HCT116 (cell line): ENCODE results near the gene PPIH. TPM values are rescaled to one million over a fixed set of nuclear protein-coding genes. Genes with fewer than 3 reads are reported as not detected.

ENCODE experiments used
- ATAC-seq: fragments of 200-7000 bp; cut with Tn5 transposase; 2 replicates; pipeline ENCODE4 v1.9.1; 2020; ENCODE audit warnings: mild to moderate bottlenecking, moderate library complexity
- BruUV-seq: library from RNA; stranded (reverse); fragments of 400-500 nt; replicated peaks from 2 replicates; lab custom pipeline; 2021; lab: Mats Ljungman, UMichigan
- CTCF ChIA-PET: fragments of 300-600 bp; sonication (Branson Sonifier 250); formaldehyde crosslinking; loops from one replicate; lab custom pipeline; 2021; ENCODE audit warnings: antibody characterized with exemption; lab: Charles Lee
- POLR2A ChIA-PET: fragments of 300-600, 350-600 bp; sonication (Branson Sonifier 250); formaldehyde crosslinking; loops from one replicate; lab custom pipeline; 2021; ENCODE audit warnings: antibody characterized with exemption; lab: Charles Lee
- RAD21 ChIA-PET, 2 experiments: fragments of 300-600 bp; sonication (Branson Sonifier 250); formaldehyde crosslinking; loops; one replicate each; lab custom pipeline; 2023; ENCODE audit warnings: low total read pairs in 2 of 2; ENCODE audit not compliant: uncharacterized antibody in 2 of 2, unreplicated experiment in 2 of 2, low non-redundant PET in 1 of 2; lab: Charles Lee
- DNase-seq: peaks from one replicate; pipeline ENCODE4 v3.0.0-alpha.2; 2010; ENCODE audit warnings: low read depth, low spot score
- H2AFZ ChIP-seq: fragments of 200-600 bp; shearing (Covaris generic), sonication (generic); 2 replicates; pipeline ENCODE4 v1.6.1; 2017; ENCODE audit warnings: low read depth, mixed run types, mixed read lengths, antibody characterized with exemption, low read length; ENCODE audit not compliant: poor library complexity, severe bottlenecking
- H3K27ac ChIP-seq: 2 replicates; pipeline ENCODE4 v1.5.1; 2012; ENCODE audit warnings: low read depth, low read length
- H3K27me3 ChIP-seq: fragments of 200-600 bp; sonication (generic); 2 replicates; pipeline ENCODE4 v1.6.1; 2016; ENCODE audit warnings: mixed run types, low read length, mixed read lengths; ENCODE audit not compliant: insufficient read depth
- H3K36me3 ChIP-seq, 2 experiments: fragments of 200-500 bp in 1 of 2; fragments of 200-600 bp in 1 of 2; sonication (Bioruptor generic) in 1 of 2; sonication (generic) in 1 of 2; 2 replicates each; pipeline versions ENCODE4 v1.5.1 to v1.6.1; 2014 to 2016; ENCODE audit warnings: low read length in 2 of 2, inconsistent platforms in 1 of 2, mixed read lengths in 1 of 2, mixed run types in 1 of 2; ENCODE audit not compliant: insufficient read depth in 2 of 2, control insufficient read depth in 1 of 2
- H3K4me1 ChIP-seq, 2 experiments: fragments of 200-600 bp in 1 of 2; sonication (generic) in 1 of 2; 2 replicates each; pipeline versions ENCODE4 v1.5.1 to v1.6.1; 2012 to 2017; ENCODE audit warnings: low read length in 2 of 2, inconsistent platforms in 1 of 2, mild to moderate bottlenecking in 1 of 2, mixed read lengths in 1 of 2, mixed run types in 1 of 2, moderate library complexity in 1 of 2; ENCODE audit not compliant: insufficient read depth in 2 of 2, control insufficient read depth in 1 of 2
- H3K4me2 ChIP-seq: fragments of 200-600 bp; sonication (generic); 2 replicates; pipeline ENCODE4 v1.6.1; 2017; ENCODE audit warnings: mixed run types, low read length, mixed read lengths
- H3K4me3 ChIP-seq, 2 experiments: fragments of 200-600 bp in 1 of 2; sonication (generic) in 1 of 2; replicated peaks in 1 of 2; 2 replicates each; pipeline ENCODE4 v1.5.1; 2011 to 2016; ENCODE audit warnings: low read length in 2 of 2, control low read depth in 1 of 2, low read depth in 1 of 2, mild to moderate bottlenecking in 1 of 2, mixed read lengths in 1 of 2, mixed run types in 1 of 2
- H3K79me2 ChIP-seq: fragments of 200-600 bp; sonication (generic); 2 replicates; pipeline ENCODE4 v1.6.1; 2017; ENCODE audit warnings: mild to moderate bottlenecking, mixed run types, low read length, moderate library complexity, mixed read lengths; ENCODE audit not compliant: insufficient read depth
- H3K9ac ChIP-seq: fragments of 200-600 bp; sonication (generic); 2 replicates; pipeline ENCODE4 v1.6.1; 2016; ENCODE audit warnings: low read length, mixed read lengths
- H3K9me2 ChIP-seq: fragments of 200-600 bp; sonication (generic), shearing (Covaris generic); 2 replicates; pipeline ENCODE4 v1.6.1; 2017; ENCODE audit warnings: mixed run types, mild to moderate bottlenecking, moderate library complexity; ENCODE audit not compliant: insufficient read depth
- H3K9me3 ChIP-seq, 2 experiments: fragments of 200-500 bp in 1 of 2; fragments of 200-600 bp in 1 of 2; sonication (Bioruptor generic) in 1 of 2; sonication (generic) in 1 of 2; 2 replicates each; pipeline ENCODE4 v1.6.1; 2014 to 2017; ENCODE audit warnings: low read length in 2 of 2, mixed read lengths in 2 of 2, inconsistent platforms in 1 of 2, low read depth in 1 of 2, mild to moderate bottlenecking in 1 of 2, mixed run types in 1 of 2, moderate library complexity in 1 of 2; ENCODE audit not compliant: control insufficient read depth in 1 of 2, insufficient read depth in 1 of 2
- H4K20me1 ChIP-seq: fragments of 200-600 bp; sonication (generic), shearing (Covaris generic); 2 replicates; pipeline ENCODE4 v1.6.1; 2017; ENCODE audit warnings: mixed run types, mild to moderate bottlenecking, moderate library complexity; ENCODE audit not compliant: insufficient read depth
- CBX3 ChIP-seq: IDR thresholded peaks from 2 replicates; pipeline ENCODE4 v1.6.1; 2012; ENCODE audit warnings: low read depth
- CEBPB ChIP-seq: IDR thresholded peaks from 2 replicates; pipeline ENCODE4 v1.6.1; 2012; ENCODE audit warnings: low read depth
- EGR1 ChIP-seq: IDR thresholded peaks from 2 replicates; pipeline ENCODE4 v1.6.1; 2012; ENCODE audit warnings: low read depth
- ELF1 ChIP-seq: IDR thresholded peaks from 2 replicates; pipeline ENCODE4 v1.6.1; 2012; ENCODE audit warnings: low read depth, borderline replicate concordance
- EZH2 ChIP-seq: fragments of 200-600 bp; sonication (generic); IDR thresholded peaks from 2 replicates; pipeline ENCODE4 v1.6.1; 2017; ENCODE audit warnings: antibody characterized with exemption, mixed run types
- EZH2phosphoT487 ChIP-seq: fragments of 200-600 bp; IDR thresholded peaks from 2 replicates; pipeline ENCODE4 v1.6.1; 2018; ENCODE audit warnings: antibody characterized with exemption, borderline replicate concordance
- POLR2AphosphoS5 ChIP-seq: IDR thresholded peaks from 2 replicates; pipeline ENCODE4 v1.6.1; 2011; ENCODE audit warnings: mild to moderate bottlenecking, low read depth, low read length, moderate library complexity
- RAD21 ChIP-seq: IDR thresholded peaks from 2 replicates; pipeline ENCODE4 v1.6.1; 2012; ENCODE audit warnings: low read depth, mild to moderate bottlenecking
- SP1 ChIP-seq: IDR thresholded peaks from 2 replicates; pipeline ENCODE4 v1.6.1; 2012; ENCODE audit warnings: low read depth
- SRF ChIP-seq: IDR thresholded peaks from 2 replicates; pipeline ENCODE4 v1.6.1; 2012; ENCODE audit warnings: low read depth
- TCF7L2 ChIP-seq: IDR thresholded peaks from 2 replicates; pipeline ENCODE4 v1.7.0; 2011; ENCODE audit warnings: borderline replicate concordance, inconsistent platforms; ENCODE audit not compliant: insufficient read depth, insufficient read length; ENCODE audit errors: extremely low read depth
- YY1 ChIP-seq: IDR thresholded peaks from 2 replicates; pipeline ENCODE4 v1.6.1; 2011; ENCODE audit warnings: low read length, low read depth, moderate library complexity, mild to moderate bottlenecking; ENCODE audit not compliant: insufficient replicate concordance; ENCODE audit errors: extremely low read depth
- ZFX ChIP-seq: fragments of 450-650 bp; IDR thresholded peaks from 2 replicates; pipeline ENCODE4 v1.6.1; 2017
- ZNF274 ChIP-seq: fragments of 200-500 bp; sonication (Bioruptor generic); IDR thresholded peaks from 2 replicates; pipeline ENCODE4 v1.6.1; 2014; ENCODE audit warnings: mild to moderate bottlenecking, low read depth, low read length, inconsistent platforms
- intact Hi-C: fragments of 100-400 bp; cut with micrococcal nuclease; formaldehyde crosslinking; loops from 2 replicates; pipeline ENCODE4 v1.10.0; 2022
- total RNA-seq: library from RNA; stranded (reverse); gene quantifications from one replicate; pipeline ENCODE4 v1.2.1, GENCODE V29; 2021; ENCODE audit not compliant: unreplicated experiment
- TF ChIP-seq, protein P1 (sequence below): IDR thresholded peaks from 2 replicates; pipeline ENCODE4 v1.6.1; 2012
- TF ChIP-seq, protein P2 (sequence below), 3 experiments: fragments of 200-600 bp in 1 of 3; sonication (generic) in 1 of 3; IDR thresholded peaks in 2 of 3; conservative IDR thresholded peaks in 1 of 3; 2 replicates each; pipeline ENCODE4 v1.5.1; 2012 to 2017; ENCODE audit warnings: low read depth in 2 of 3, low read length in 2 of 3, antibody characterized with exemption in 1 of 3, borderline replicate concordance in 1 of 3, control low read depth in 1 of 3, mild to moderate bottlenecking in 1 of 3, mixed read lengths in 1 of 3, mixed run types in 1 of 3, moderate library complexity in 1 of 3; ENCODE audit not compliant: insufficient read depth in 1 of 3
- TF ChIP-seq, protein P3 (sequence below): IDR thresholded peaks from 2 replicates; pipeline ENCODE4 v1.6.1; 2011; ENCODE audit warnings: mild to moderate bottlenecking, low read length, moderate library complexity; ENCODE audit not compliant: insufficient replicate concordance; ENCODE audit errors: extremely low read depth
- TF ChIP-seq, protein P4 (sequence below): IDR thresholded peaks from 2 replicates; pipeline ENCODE4 v1.6.1; 2012; ENCODE audit warnings: low read depth
- TF ChIP-seq, protein P5 (sequence below): IDR thresholded peaks from 2 replicates; pipeline ENCODE4 v1.6.1; 2012

PPIH gene
- total RNA-seq, 1 experiment from 2014 or later: 100 TPM

DNA sequence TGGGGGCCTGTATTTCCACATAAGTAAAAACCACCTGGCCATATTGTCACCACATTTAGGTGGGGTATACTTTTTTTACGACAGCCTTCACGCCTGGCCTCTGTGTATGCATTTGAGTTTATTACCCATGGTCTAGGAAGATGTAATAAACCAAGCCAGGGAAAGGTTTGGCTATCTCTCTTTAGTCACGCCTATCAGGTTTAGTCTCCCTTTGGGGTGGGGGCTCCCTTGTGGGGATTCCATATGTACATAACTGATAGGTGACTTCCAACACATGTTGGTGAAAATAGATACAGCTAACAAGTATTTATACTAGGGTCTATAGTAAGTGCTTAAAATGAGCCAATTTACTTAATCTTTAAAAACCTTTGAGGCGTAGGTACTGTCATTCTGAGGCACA, 28.2 kb downstream of the PPIH start:
- POLR2A ChIA-PET: no interaction called here
- TF ChIP-seq, protein P1, sequence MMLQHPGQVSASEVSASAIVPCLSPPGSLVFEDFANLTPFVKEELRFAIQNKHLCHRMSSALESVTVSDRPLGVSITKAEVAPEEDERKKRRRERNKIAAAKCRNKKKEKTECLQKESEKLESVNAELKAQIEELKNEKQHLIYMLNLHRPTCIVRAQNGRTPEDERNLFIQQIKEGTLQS: no peak
- no peak for TF ChIP-seq EGR1
- no peak for TF ChIP-seq POLR2AphosphoS5
- no peak for TF ChIP-seq CBX3
- TF ChIP-seq ELF1: no peak
- no peak for TF ChIP-seq TCF7L2
- TF ChIP-seq, protein P2, sequence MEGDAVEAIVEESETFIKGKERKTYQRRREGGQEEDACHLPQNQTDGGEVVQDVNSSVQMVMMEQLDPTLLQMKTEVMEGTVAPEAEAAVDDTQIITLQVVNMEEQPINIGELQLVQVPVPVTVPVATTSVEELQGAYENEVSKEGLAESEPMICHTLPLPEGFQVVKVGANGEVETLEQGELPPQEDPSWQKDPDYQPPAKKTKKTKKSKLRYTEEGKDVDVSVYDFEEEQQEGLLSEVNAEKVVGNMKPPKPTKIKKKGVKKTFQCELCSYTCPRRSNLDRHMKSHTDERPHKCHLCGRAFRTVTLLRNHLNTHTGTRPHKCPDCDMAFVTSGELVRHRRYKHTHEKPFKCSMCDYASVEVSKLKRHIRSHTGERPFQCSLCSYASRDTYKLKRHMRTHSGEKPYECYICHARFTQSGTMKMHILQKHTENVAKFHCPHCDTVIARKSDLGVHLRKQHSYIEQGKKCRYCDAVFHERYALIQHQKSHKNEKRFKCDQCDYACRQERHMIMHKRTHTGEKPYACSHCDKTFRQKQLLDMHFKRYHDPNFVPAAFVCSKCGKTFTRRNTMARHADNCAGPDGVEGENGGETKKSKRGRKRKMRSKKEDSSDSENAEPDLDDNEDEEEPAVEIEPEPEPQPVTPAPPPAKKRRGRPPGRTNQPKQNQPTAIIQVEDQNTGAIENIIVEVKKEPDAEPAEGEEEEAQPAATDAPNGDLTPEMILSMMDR (IDR thresholded peaks at IDR 0.05 in 2 of 3, conservative IDR thresholded peaks at IDR 0.05 in 1 of 3; ENCODE audit: borderline replicate concordance in 1 of 3, insufficient read depth in 1 of 3, low read depth in 2 of 3, low read length in 2 of 3): no peak
- TF ChIP-seq EZH2phosphoT487: no peak
- TF ChIP-seq, protein P3, sequence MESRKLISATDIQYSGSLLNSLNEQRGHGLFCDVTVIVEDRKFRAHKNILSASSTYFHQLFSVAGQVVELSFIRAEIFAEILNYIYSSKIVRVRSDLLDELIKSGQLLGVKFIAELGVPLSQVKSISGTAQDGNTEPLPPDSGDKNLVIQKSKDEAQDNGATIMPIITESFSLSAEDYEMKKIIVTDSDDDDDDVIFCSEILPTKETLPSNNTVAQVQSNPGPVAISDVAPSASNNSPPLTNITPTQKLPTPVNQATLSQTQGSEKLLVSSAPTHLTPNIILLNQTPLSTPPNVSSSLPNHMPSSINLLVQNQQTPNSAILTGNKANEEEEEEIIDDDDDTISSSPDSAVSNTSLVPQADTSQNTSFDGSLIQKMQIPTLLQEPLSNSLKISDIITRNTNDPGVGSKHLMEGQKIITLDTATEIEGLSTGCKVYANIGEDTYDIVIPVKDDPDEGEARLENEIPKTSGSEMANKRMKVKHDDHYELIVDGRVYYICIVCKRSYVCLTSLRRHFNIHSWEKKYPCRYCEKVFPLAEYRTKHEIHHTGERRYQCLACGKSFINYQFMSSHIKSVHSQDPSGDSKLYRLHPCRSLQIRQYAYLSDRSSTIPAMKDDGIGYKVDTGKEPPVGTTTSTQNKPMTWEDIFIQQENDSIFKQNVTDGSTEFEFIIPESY: no peak
- TF ChIP-seq ZFX: no peak
- TF ChIP-seq YY1: no peak
- TF ChIP-seq, protein P4, sequence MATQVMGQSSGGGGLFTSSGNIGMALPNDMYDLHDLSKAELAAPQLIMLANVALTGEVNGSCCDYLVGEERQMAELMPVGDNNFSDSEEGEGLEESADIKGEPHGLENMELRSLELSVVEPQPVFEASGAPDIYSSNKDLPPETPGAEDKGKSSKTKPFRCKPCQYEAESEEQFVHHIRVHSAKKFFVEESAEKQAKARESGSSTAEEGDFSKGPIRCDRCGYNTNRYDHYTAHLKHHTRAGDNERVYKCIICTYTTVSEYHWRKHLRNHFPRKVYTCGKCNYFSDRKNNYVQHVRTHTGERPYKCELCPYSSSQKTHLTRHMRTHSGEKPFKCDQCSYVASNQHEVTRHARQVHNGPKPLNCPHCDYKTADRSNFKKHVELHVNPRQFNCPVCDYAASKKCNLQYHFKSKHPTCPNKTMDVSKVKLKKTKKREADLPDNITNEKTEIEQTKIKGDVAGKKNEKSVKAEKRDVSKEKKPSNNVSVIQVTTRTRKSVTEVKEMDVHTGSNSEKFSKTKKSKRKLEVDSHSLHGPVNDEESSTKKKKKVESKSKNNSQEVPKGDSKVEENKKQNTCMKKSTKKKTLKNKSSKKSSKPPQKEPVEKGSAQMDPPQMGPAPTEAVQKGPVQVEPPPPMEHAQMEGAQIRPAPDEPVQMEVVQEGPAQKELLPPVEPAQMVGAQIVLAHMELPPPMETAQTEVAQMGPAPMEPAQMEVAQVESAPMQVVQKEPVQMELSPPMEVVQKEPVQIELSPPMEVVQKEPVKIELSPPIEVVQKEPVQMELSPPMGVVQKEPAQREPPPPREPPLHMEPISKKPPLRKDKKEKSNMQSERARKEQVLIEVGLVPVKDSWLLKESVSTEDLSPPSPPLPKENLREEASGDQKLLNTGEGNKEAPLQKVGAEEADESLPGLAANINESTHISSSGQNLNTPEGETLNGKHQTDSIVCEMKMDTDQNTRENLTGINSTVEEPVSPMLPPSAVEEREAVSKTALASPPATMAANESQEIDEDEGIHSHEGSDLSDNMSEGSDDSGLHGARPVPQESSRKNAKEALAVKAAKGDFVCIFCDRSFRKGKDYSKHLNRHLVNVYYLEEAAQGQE: no peak
- TF ChIP-seq, protein P5, sequence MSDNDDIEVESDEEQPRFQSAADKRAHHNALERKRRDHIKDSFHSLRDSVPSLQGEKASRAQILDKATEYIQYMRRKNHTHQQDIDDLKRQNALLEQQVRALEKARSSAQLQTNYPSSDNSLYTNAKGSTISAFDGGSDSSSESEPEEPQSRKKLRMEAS: no peak
- TF ChIP-seq EZH2: no peak
- TF ChIP-seq SRF: no peak
- no peak for TF ChIP-seq ZNF274
- no peak for TF ChIP-seq CEBPB
- no peak for TF ChIP-seq RAD21
- no peak for TF ChIP-seq SP1
- Histone ChIP-seq H3K4me3 (no peak overlapping the region), H3K27me3 (no peaks in the 10 kb centered on the region), H3K36me3 (peaks cover 18 to 52% of the 10 kb centered on the region in 2 experiments; a peak in 2 of 4 replicates), H3K4me2 (no peak overlapping the region), H3K9me2 (no peaks in the 10 kb centered on the region), H3K79me2 (peaks cover 91% of the 10 kb centered on the region), H3K27ac (no peak overlapping the region), H2AFZ (no peak overlapping the region), H3K4me1 (peaks cover 13 to 32% of the 10 kb centered on the region in 2 experiments), H4K20me1 (peaks cover 78% of the 10 kb centered on the region; the same call in 1 of the 2 replicates), H3K9me3 (no peaks in the 10 kb centered on the region), H3K9ac (no peak overlapping the region)
- ATAC-seq: no peak
- DNase-seq: no peak
- CTCF ChIA-PET: no interaction called here
- intact Hi-C loops: no loop called here
- RAD21 ChIA-PET: no interaction called here
- no TSS peak for BruUV-seq
